ENCODE measurements around the gene SLC25A12. TPM values are rescaled to one million over a fixed set of nuclear protein-coding genes. Genes with fewer than 3 reads are reported as not detected.

The SLC25A12 gene
- total RNA-seq, 3 donors from 2014 or later (not counting 1 experiment from before 2014, with no cell fraction given), result 18.7 to 21.7 (median 19.0) TPM

DNA sequence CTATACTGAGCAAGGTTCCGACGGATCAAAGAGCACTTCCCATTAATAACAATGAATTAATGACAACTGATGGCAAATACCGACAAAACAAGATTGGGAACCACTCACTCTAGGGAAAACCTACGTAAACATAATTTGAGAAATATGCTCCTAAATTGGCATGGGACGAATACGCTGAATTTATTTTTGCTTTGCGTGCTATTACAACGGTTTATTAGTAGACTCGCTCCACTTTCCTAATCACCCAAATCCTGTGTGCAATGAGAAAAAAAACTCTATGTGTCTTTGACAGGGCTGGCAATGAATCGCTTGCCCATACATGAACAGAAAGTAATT lies 536 bp upstream of the SLC25A12 start:
- Mint-ChIP-seq H3K4me3 (peak overlapping the region; percentile 98), H3K36me3 (no peaks in the 10 kb centered on the region), H3K27me3 (ENCODE audit: low read depth in 2 of 2) (peaks cover 0 to 3% of the 10 kb centered on the region in 2 donors), H3K27ac (peak overlapping the region; percentile 41 to 92), H3K4me1 (peaks cover 27 to 29% of the 10 kb centered on the region in 2 donors), H3K9me3 (no peaks in the 10 kb centered on the region)
- H3K4me1 ChIP-seq (ENCODE audit: control insufficient read depth, insufficient read depth, low read length), result peaks cover 11% of the 10 kb centered on the region
- H3K4me3 ChIP-seq (ENCODE audit: low read length), result peak overlapping the region; percentile 95
- H3K9me3 ChIP-seq (ENCODE audit: control insufficient read depth, insufficient read depth, low read length), result no peaks in the 10 kb centered on the region
- DNase-seq (no peak), ATAC-seq (no peak)
- peak overlapping the region; percentile 76 for H3K27ac ChIP-seq (ENCODE audit: low read length)
- H3K36me3 ChIP-seq (ENCODE audit: control insufficient read depth, insufficient read depth, low read length), result no peaks in the 10 kb centered on the region
- TF ChIP-seq, protein P1, sequence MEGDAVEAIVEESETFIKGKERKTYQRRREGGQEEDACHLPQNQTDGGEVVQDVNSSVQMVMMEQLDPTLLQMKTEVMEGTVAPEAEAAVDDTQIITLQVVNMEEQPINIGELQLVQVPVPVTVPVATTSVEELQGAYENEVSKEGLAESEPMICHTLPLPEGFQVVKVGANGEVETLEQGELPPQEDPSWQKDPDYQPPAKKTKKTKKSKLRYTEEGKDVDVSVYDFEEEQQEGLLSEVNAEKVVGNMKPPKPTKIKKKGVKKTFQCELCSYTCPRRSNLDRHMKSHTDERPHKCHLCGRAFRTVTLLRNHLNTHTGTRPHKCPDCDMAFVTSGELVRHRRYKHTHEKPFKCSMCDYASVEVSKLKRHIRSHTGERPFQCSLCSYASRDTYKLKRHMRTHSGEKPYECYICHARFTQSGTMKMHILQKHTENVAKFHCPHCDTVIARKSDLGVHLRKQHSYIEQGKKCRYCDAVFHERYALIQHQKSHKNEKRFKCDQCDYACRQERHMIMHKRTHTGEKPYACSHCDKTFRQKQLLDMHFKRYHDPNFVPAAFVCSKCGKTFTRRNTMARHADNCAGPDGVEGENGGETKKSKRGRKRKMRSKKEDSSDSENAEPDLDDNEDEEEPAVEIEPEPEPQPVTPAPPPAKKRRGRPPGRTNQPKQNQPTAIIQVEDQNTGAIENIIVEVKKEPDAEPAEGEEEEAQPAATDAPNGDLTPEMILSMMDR (IDR thresholded peaks at IDR 0.05), result no peak
- WGBS (ENCODE audit: insufficient coverage), result 57% methylated on average over 10 of the region's 10 CpGs
- intact Hi-C loops (cut with micrococcal nuclease), result loop anchor here (1.0 kb wide), 1 partner anchor 28 kb away; the partner anchor contains the start of gene HAT1
- no peaks in the 10 kb centered on the region for H3K27me3 ChIP-seq (ENCODE audit: control insufficient read depth, insufficient read depth, low read length)

DNA sequence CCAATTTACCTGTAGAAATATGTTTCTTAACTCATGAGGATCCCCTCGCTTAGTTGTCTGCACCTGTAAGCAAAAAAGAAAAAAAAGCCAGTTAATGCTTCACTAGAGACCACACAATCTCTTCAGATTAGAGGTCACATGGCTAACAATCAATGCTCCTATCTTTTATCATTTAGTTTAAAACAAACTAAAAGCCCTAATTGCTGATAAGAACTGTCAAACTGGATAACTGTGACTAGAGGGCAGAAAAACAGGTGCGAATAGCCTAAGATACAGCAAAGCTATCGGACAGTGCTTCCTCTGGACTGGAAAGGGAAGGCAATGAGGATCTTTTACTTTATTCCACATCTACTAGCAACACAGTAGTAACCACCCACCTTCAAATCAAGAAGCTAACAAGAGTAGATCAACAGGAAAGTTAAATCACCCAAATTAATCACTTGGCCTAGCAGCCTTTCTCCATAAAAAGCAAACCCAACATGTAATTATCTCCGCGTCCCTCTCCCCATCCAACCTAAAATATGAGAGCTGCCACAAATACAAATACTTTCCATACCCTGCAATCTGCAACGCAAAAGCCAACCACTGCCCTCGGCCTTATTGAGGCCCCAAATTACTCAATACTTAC lies 734 bp downstream of the SLC25A12 start:
- 60% methylated on average over 7 of the region's 7 CpGs for WGBS (ENCODE audit: insufficient coverage)
- H3K36me3 ChIP-seq (ENCODE audit: control insufficient read depth, insufficient read depth, low read length), result no peaks in the 10 kb centered on the region
- TF ChIP-seq, protein P1 (IDR thresholded peaks at IDR 0.05), result no peak
- H3K27me3 ChIP-seq (ENCODE audit: control insufficient read depth, insufficient read depth, low read length), result no peaks in the 10 kb centered on the region
- peaks cover 11% of the 10 kb centered on the region for H3K4me1 ChIP-seq (ENCODE audit: control insufficient read depth, insufficient read depth, low read length)
- H3K4me3 Mint-ChIP-seq, result peak overlapping the region; percentile 98
- H3K4me1 Mint-ChIP-seq, result peaks cover 35 to 37% of the 10 kb centered on the region in 2 donors
- no peak for DNase-seq
- no peak overlapping the region for H3K27ac ChIP-seq (ENCODE audit: low read length)
- H3K9me3 ChIP-seq (ENCODE audit: control insufficient read depth, insufficient read depth, low read length), result no peaks in the 10 kb centered on the region
- peak overlapping the region; percentile 41 to 92 for H3K27ac Mint-ChIP-seq
- H3K4me3 ChIP-seq (ENCODE audit: low read length), result peak overlapping the region; percentile 95
- no peak for ATAC-seq
- peaks cover 0 to 3% of the 10 kb centered on the region in 2 donors for H3K27me3 Mint-ChIP-seq (ENCODE audit: low read depth in 2 of 2)
- intact Hi-C loops (cut with micrococcal nuclease), result loop anchor here (2.0 kb wide), 1 partner anchor 207 kb away; no protein-coding TSS in a partner anchor
- no peaks in the 10 kb centered on the region for H3K36me3 Mint-ChIP-seq
- H3K9me3 Mint-ChIP-seq, result no peaks in the 10 kb centered on the region

DNA sequence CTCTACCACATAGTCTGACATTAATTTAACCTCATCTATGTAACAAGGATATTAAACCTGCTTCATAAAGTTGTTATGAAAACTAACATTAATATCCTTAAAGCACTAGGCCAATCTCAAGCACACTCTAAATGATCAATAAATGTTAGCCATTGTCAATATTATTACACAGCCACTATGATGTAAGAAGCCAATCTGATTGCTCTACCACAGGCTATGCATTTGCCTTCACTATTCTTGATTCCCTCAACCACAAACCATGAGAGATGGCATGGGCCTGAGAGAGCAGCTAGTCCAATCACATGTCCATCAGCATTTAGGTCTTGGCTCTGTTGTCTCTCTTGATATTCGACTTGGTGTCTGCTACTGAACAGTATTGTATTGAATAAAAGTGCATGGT lies 4.2 kb downstream of the SLC25A12 start:
- Mint-ChIP-seq H3K4me3 (no peak overlapping the region), H3K36me3 (no peaks in the 10 kb centered on the region), H3K9me3 (no peaks in the 10 kb centered on the region), H3K27me3 (ENCODE audit: low read depth in 2 of 2) (no peaks in the 10 kb centered on the region), H3K4me1 (peaks cover 34 to 35% of the 10 kb centered on the region in 2 donors), H3K27ac (no peak overlapping the region)
- 100% methylated on average over 1 of the region's 1 CpG for WGBS (ENCODE audit: insufficient coverage)
- no peaks in the 10 kb centered on the region for H3K36me3 ChIP-seq (ENCODE audit: control insufficient read depth, insufficient read depth, low read length)
- intact Hi-C loops (cut with micrococcal nuclease), result no loop called here
- H3K9me3 ChIP-seq (ENCODE audit: control insufficient read depth, insufficient read depth, low read length), result no peaks in the 10 kb centered on the region
- ATAC-seq (no peak), DNase-seq (no peak)
- no peak overlapping the region for H3K4me3 ChIP-seq (ENCODE audit: low read length)
- H3K27me3 ChIP-seq (ENCODE audit: control insufficient read depth, insufficient read depth, low read length), result no peaks in the 10 kb centered on the region
- H3K27ac ChIP-seq (ENCODE audit: low read length), result no peak overlapping the region
- TF ChIP-seq, protein P1 (IDR thresholded peaks at IDR 0.05), result no peak
- H3K4me1 ChIP-seq (ENCODE audit: control insufficient read depth, insufficient read depth, low read length), result peaks cover 11% of the 10 kb centered on the region

DNA sequence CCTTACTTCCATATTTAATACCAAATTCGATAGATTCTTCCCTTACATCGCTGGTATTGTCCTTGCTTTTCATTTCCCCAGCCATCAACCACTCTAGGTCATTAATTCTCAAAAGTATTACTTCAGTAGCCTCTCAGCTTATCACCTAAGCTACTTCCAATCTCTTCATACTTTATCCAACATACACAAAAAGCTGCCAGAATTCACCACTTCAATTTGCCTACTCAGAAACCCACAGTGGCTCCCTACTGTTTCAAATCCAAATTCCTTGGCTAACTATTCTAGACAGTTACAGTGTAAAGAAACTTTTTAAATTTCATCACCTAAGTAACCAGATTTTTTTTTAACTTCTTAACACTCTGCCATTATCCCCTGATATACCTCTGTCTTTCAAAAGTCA lies 4.7 kb downstream of the SLC25A12 start:
- ATAC-seq, result no peak
- Histone ChIP-seq H3K27ac (ENCODE audit: low read length) (no peak overlapping the region), H3K9me3 (ENCODE audit: control insufficient read depth, insufficient read depth, low read length) (no peaks in the 10 kb centered on the region), H3K4me1 (ENCODE audit: control insufficient read depth, insufficient read depth, low read length) (peaks cover 8% of the 10 kb centered on the region), H3K4me3 (ENCODE audit: low read length) (no peak overlapping the region), H3K36me3 (ENCODE audit: control insufficient read depth, insufficient read depth, low read length) (no peaks in the 10 kb centered on the region), H3K27me3 (ENCODE audit: control insufficient read depth, insufficient read depth, low read length) (no peaks in the 10 kb centered on the region)
- Mint-ChIP-seq H3K27ac (no peak overlapping the region), H3K9me3 (no peaks in the 10 kb centered on the region), H3K4me3 (no peak overlapping the region), H3K4me1 (peaks cover 31 to 32% of the 10 kb centered on the region in 2 donors), H3K36me3 (no peaks in the 10 kb centered on the region), H3K27me3 (ENCODE audit: low read depth in 2 of 2) (no peaks in the 10 kb centered on the region)
- WGBS (ENCODE audit: insufficient coverage), result 95% methylated on average over 2 of the region's 2 CpGs
- DNase-seq, result no peak
- TF ChIP-seq, protein P1 (IDR thresholded peaks at IDR 0.05), result no peak
- intact Hi-C loops (cut with micrococcal nuclease), result no loop called here
